Measurements from ENCODE around the gene CEP126.

GRCh38 chr11:102014756-102015155, 99.9 kb downstream of the CEP126 start:
- no peak for TF ChIP-seq CTCF (IDR thresholded peaks at IDR 0.05)
- TF ChIP-seq POLR2A (IDR thresholded peaks at IDR 0.05) = no peak
